22Rv1 (cell line): Measurements from ENCODE around the gene ACOX1.
"Not testable (repeated sequence)": the region's sequence is repeated elsewhere in the genome, so short reads cannot be mapped to it uniquely, and the experiment has no call there.

Experiments
- H3K27ac ChIP-seq: fragments of 450-650 bp; 2 replicates; pipeline ENCODE4 v1.5.1; 2017
- CTCF ChIP-seq: fragments of 450-650 bp; IDR thresholded peaks from 2 replicates; pipeline ENCODE4 v1.5.1; 2017; ENCODE audit warnings: mild to moderate bottlenecking
- ZFX ChIP-seq: fragments of 450-650 bp; IDR thresholded peaks from 2 replicates; pipeline ENCODE4 v1.6.1; 2017; ENCODE audit warnings: antibody characterized with exemption, borderline replicate concordance

Gene ACOX1

GRCh38 chr17:75979705-75980187 is 780 bp upstream of the ACOX1 start:
- H3K27ac ChIP-seq, result peak overlapping the region; percentile 96
- TF ChIP-seq ZFX (no peak), CTCF (no peak)

GRCh38 chr17:75976175-75976848 is 2.7 kb downstream of the ACOX1 start:
- H3K27ac ChIP-seq, result peak overlapping the region; percentile 7; the same call in 1 of the 2 replicates
- TF ChIP-seq CTCF, result no peak
- TF ChIP-seq ZFX, result no peak

GRCh38 chr17:75975757-75976174 is 3.2 kb downstream of the ACOX1 start:
- TF ChIP-seq CTCF (no peak), ZFX (no peak)
- peak overlapping the region; percentile 7; the same call in 1 of the 2 replicates for H3K27ac ChIP-seq

- not testable (repeated sequence) for H3K27ac ChIP-seq
Observed at GRCh38 chr17:75975187-75975586, 3.8 kb downstream of the ACOX1 start.

- TF ChIP-seq ZFX (no peak), CTCF (no peak)
- H3K27ac ChIP-seq, result peak overlapping the region; percentile 22; the same call in 1 of the 2 replicates
Observed at GRCh38 chr17:75970626-75971025, 8.3 kb downstream of the ACOX1 start.

- TF ChIP-seq ZFX (no peak), CTCF (no peak)
- peak overlapping the region; percentile 22; the same call in 1 of the 2 replicates for H3K27ac ChIP-seq
Observed at GRCh38 chr17:75970011-75970523, 8.9 kb downstream of the ACOX1 start.

GRCh38 chr17:75969044-75969443 is 9.9 kb downstream of the ACOX1 start:
- H3K27ac ChIP-seq, result not testable (repeated sequence)

GRCh38 chr17:75965468-75965867 is 13.5 kb downstream of the ACOX1 start:
- TF ChIP-seq ZFX (no peak), CTCF (no peak)

More at GRCh38 chr17:75965468-75965867, 13.5 kb downstream of the ACOX1 start:
- no peak overlapping the region for H3K27ac ChIP-seq
